Measurements from ENCODE around the gene FAM111A.
"Not testable (repeated sequence)": the region's sequence is repeated elsewhere in the genome, so short reads cannot be mapped to it uniquely, and the experiment has no call there.

Gene FAM111A

GRCh38 chr11:59115553-59115952, 27.1 kb upstream of the FAM111A start:
- no peak overlapping the region for H2AFZ ChIP-seq
- H3K36me3 ChIP-seq (ENCODE audit: control insufficient read depth, insufficient read depth, low read length): no peaks in the 10 kb centered on the region
- H3K9me3 ChIP-seq (ENCODE audit: control insufficient read depth, low read length): no peaks in the 10 kb centered on the region
- no peak overlapping the region for H3K27ac ChIP-seq
- no peak overlapping the region for H3K9ac ChIP-seq
- H3K4me1 ChIP-seq: no peaks in the 10 kb centered on the region
- H3K4me3 ChIP-seq (ENCODE audit: low read depth, low read length): no peak overlapping the region
- H3K27me3 ChIP-seq (ENCODE audit: control insufficient read depth, insufficient read depth, low read length): no peaks in the 10 kb centered on the region
- no peaks in the 10 kb centered on the region for H3K79me2 ChIP-seq
- H3K4me2 ChIP-seq (ENCODE audit: low read length): no peak overlapping the region
- TF ChIP-seq CTCF (IDR thresholded peaks at IDR 0.05): no peak

GRCh38 chr11:59117774-59118173, 24.9 kb upstream of the FAM111A start:
- Histone ChIP-seq H3K9ac (no peak overlapping the region), H3K36me3 (ENCODE audit: control insufficient read depth, insufficient read depth, low read length) (no peaks in the 10 kb centered on the region), H3K4me3 (ENCODE audit: low read depth, low read length) (no peak overlapping the region), H3K79me2 (no peaks in the 10 kb centered on the region), H3K27ac (no peak overlapping the region), H3K9me3 (ENCODE audit: control insufficient read depth, low read length) (no peaks in the 10 kb centered on the region), H2AFZ (no peak overlapping the region), H3K4me2 (ENCODE audit: low read length) (no peak overlapping the region), H3K27me3 (ENCODE audit: control insufficient read depth, insufficient read depth, low read length) (no peaks in the 10 kb centered on the region), H3K4me1 (no peaks in the 10 kb centered on the region)
- no peak for TF ChIP-seq CTCF (IDR thresholded peaks at IDR 0.05)

- no peaks in the 10 kb centered on the region for H3K27me3 ChIP-seq (ENCODE audit: control insufficient read depth, insufficient read depth, low read length)
- H3K4me3 ChIP-seq (ENCODE audit: low read depth, low read length): no peak overlapping the region
- no peaks in the 10 kb centered on the region for H3K9me3 ChIP-seq (ENCODE audit: control insufficient read depth, low read length)
- H3K36me3 ChIP-seq (ENCODE audit: control insufficient read depth, insufficient read depth, low read length): no peaks in the 10 kb centered on the region
- no peak overlapping the region for H3K27ac ChIP-seq
- no peak overlapping the region for H3K9ac ChIP-seq
- no peak for TF ChIP-seq CTCF (IDR thresholded peaks at IDR 0.05)
- H2AFZ ChIP-seq: no peak overlapping the region
- H3K4me1 ChIP-seq: no peaks in the 10 kb centered on the region
- no peaks in the 10 kb centered on the region for H3K79me2 ChIP-seq
- no peak overlapping the region for H3K4me2 ChIP-seq (ENCODE audit: low read length)
Observed at GRCh38 chr11:59119826-59120225, 22.8 kb upstream of the FAM111A start.

GRCh38 chr11:59135648-59136461, 6.8 kb upstream of the FAM111A start:
- TF ChIP-seq CTCF (IDR thresholded peaks at IDR 0.05): peak; percentile 93
- Histone ChIP-seq H3K36me3 (ENCODE audit: control insufficient read depth, insufficient read depth, low read length) (no peaks in the 10 kb centered on the region), H3K4me1 (peaks cover 4% of the 10 kb centered on the region), H3K27ac (no peak overlapping the region), H3K9me3 (ENCODE audit: control insufficient read depth, low read length) (no peaks in the 10 kb centered on the region), H3K79me2 (no peaks in the 10 kb centered on the region), H3K27me3 (ENCODE audit: control insufficient read depth, insufficient read depth, low read length) (no peaks in the 10 kb centered on the region), H3K4me3 (ENCODE audit: low read depth, low read length) (no peak overlapping the region), H2AFZ (peak overlapping the region; percentile 89), H3K9ac (no peak overlapping the region), H3K4me2 (ENCODE audit: low read length) (no peak overlapping the region)

GRCh38 chr11:59136551-59136950, 6.1 kb upstream of the FAM111A start:
- not testable (repeated sequence) for H3K4me1 ChIP-seq; H3K9ac ChIP-seq; H3K36me3 ChIP-seq (ENCODE audit: control insufficient read depth, insufficient read depth, low read length); H3K27me3 ChIP-seq (ENCODE audit: control insufficient read depth, insufficient read depth, low read length); H3K9me3 ChIP-seq (ENCODE audit: control insufficient read depth, low read length); H3K27ac ChIP-seq; H2AFZ ChIP-seq; H3K4me2 ChIP-seq (ENCODE audit: low read length); H3K4me3 ChIP-seq (ENCODE audit: low read depth, low read length); H3K79me2 ChIP-seq

Data from parathyroid adenoma (tissue), 2 donors.